HepG2 (cell line): ENCODE results near the gene PRR30. TPM values are rescaled to one million over a fixed set of nuclear protein-coding genes. Genes with fewer than 3 reads are reported as not detected.

Experiments
- ATF5 ChIP-seq: sonication (generic); formaldehyde crosslinking; IDR thresholded peaks from 2 replicates; pipeline ENCODE4 v1.4.0; 2020; ENCODE audit warnings: mild to moderate bottlenecking, low read depth, missing genetic modification reagents
- FOXO1 ChIP-seq: sonication (generic); formaldehyde crosslinking; IDR thresholded peaks from 2 replicates; pipeline ENCODE4 v1.4.0; 2020; ENCODE audit warnings: missing genetic modification reagents
- HNF4A ChIP-seq: sonication (generic); formaldehyde crosslinking; IDR thresholded peaks from 2 replicates; pipeline ENCODE4 v1.4.0; 2020; ENCODE audit warnings: missing genetic modification reagents
- HNRNPUL1 ChIP-seq: fragments of 200-400 bp; formaldehyde crosslinking; IDR thresholded peaks from 2 replicates; pipeline ENCODE4 v1.6.1; 2017; ENCODE audit warnings: low read depth, mild to moderate bottlenecking, low read length, moderate library complexity
- HOXA3 ChIP-seq: sonication (generic); formaldehyde crosslinking; IDR thresholded peaks from 2 replicates; pipeline ENCODE4 v1.5.0; 2020; ENCODE audit warnings: missing genetic modification reagents
- HOXA9 ChIP-seq: sonication (generic); formaldehyde crosslinking; IDR thresholded peaks from 2 replicates; pipeline ENCODE4 v1.8.1; 2022; ENCODE audit warnings: missing genetic modification reagents, mild to moderate bottlenecking, moderate library complexity, borderline replicate concordance
- KAT2B ChIP-seq: fragments of 150-350 bp; IDR thresholded peaks from 2 replicates; pipeline ENCODE4 v1.6.1; 2014; ENCODE audit warnings: low read depth, low read length, borderline replicate concordance
- MEIS2 ChIP-seq: sonication (generic); formaldehyde crosslinking; IDR thresholded peaks from 2 replicates; pipeline ENCODE4 v1.9.0; 2021; ENCODE audit warnings: mild to moderate bottlenecking, missing genetic modification reagents
- PAWR ChIP-seq: sonication (generic); formaldehyde crosslinking; IDR thresholded peaks from 2 replicates; pipeline ENCODE4 v1.4.0; 2020; ENCODE audit warnings: missing genetic modification reagents, mild to moderate bottlenecking, borderline replicate concordance
- PHB2 ChIP-seq: fragments of 450-650 bp; IDR thresholded peaks from 2 replicates; pipeline ENCODE4 v1.6.1; 2018; ENCODE audit not compliant: partially characterized antibody
- PHF5A ChIP-seq: IDR thresholded peaks from one replicate; pipeline ENCODE4 v1.6.1; 2018; ENCODE audit warnings: low read depth, missing genetic modification reagents; ENCODE audit not compliant: unreplicated experiment
- RERE ChIP-seq: IDR thresholded peaks from 2 replicates; pipeline ENCODE4 v1.6.1; 2016; ENCODE audit warnings: low read depth, missing genetic modification reagents, missing compliant biosample characterization
- SALL1 ChIP-seq: sonication (generic); formaldehyde crosslinking; IDR thresholded peaks from 2 replicates; pipeline ENCODE4 v1.8.0; 2022; ENCODE audit warnings: mild to moderate bottlenecking, missing genetic modification reagents
- SOX13 ChIP-seq, 3 experiments: fragments of 450-650 bp in 1 of 3; sonication (generic) in 1 of 3; formaldehyde crosslinking in 1 of 3; IDR thresholded peaks in 2 of 3; conservative IDR thresholded peaks in 1 of 3; 2 replicates each; pipeline versions ENCODE4 v1.5.0 to v1.6.1; 2016 to 2020; ENCODE audit warnings: antibody characterized with exemption in 1 of 3, mild to moderate bottlenecking in 1 of 3, missing compliant biosample characterization in 1 of 3, missing genetic modification reagents in 1 of 3, moderate library complexity in 1 of 3
- ZFYVE20 ChIP-seq: sonication (generic); formaldehyde crosslinking; IDR thresholded peaks from 2 replicates; pipeline ENCODE4 v1.8.0; 2023; ENCODE audit warnings: low read depth, mild to moderate bottlenecking, moderate library complexity, missing genetic modification reagents, borderline replicate concordance
- ZMYM4 ChIP-seq: sonication (generic); formaldehyde crosslinking; IDR thresholded peaks from 2 replicates; pipeline ENCODE4 v1.8.1; 2023; ENCODE audit warnings: mild to moderate bottlenecking, missing genetic modification reagents
- ZNF24 ChIP-seq: fragments of 450-650 bp; IDR thresholded peaks from 2 replicates; pipeline ENCODE4 v1.6.1; 2017; ENCODE audit warnings: antibody characterized with exemption, mild to moderate bottlenecking
- ZNF441 ChIP-seq: sonication (generic); formaldehyde crosslinking; IDR thresholded peaks from 2 replicates; pipeline ENCODE4 v1.7.0; 2021; ENCODE audit warnings: missing genetic modification reagents, borderline replicate concordance
- ZNF572 ChIP-seq: sonication (generic); formaldehyde crosslinking; IDR thresholded peaks from 2 replicates; pipeline ENCODE4 v1.5.1; 2020; ENCODE audit warnings: mild to moderate bottlenecking, missing genetic modification reagents
- polyA plus RNA-seq, 8 experiments: library from polyadenylated mRNA; depleted of rRNA in 3 of 8; stranded (reverse) in 7 of 8; unstranded in 1 of 8; fragments of >200 nt; fragmentation: Illumina TruSeq in 4 of 8; extraction: Trizol in 4 of 8; gene quantifications; 2 replicates each; pipeline versions ENCODE4 v1.2.1 to v1.2.3, GENCODE V29; 2011 to 2016; ENCODE audit warnings: low read depth in 4 of 8, missing spikeins in 1 of 8, mixed read lengths in 1 of 8; ENCODE audit not compliant: insufficient read depth in 1 of 8
- total RNA-seq, 5 experiments: library from RNA; depleted of rRNA; stranded (reverse); fragments of >200 nt; fragmentation: Illumina TruSeq; extraction: Trizol; gene quantifications; 2 replicates each; pipeline ENCODE4 v1.2.3, GENCODE V29; 2016; ENCODE audit warnings: low read depth in 1 of 5
- TF ChIP-seq, protein P1 (sequence below): sonication (generic); formaldehyde crosslinking; IDR thresholded peaks from 2 replicates; pipeline ENCODE4 v1.5.1; 2020; ENCODE audit warnings: missing genetic modification reagents, mild to moderate bottlenecking, borderline replicate concordance

The PRR30 gene
- total and polyA plus RNA-seq, 2 of the 13 experiments (the other 11 are each of a cell fraction or from before 2014, with no cell fraction given) = not detected

- TF ChIP-seq PHF5A (CRISPR knock-in tag) (peak; percentile 73), FOXO1 (CRISPR knock-in tag) (peak; percentile 56; the same call in 1 of the 2 replicates), ZNF572 (peak; percentile 99), HOXA3 (peak; percentile 68; the same call in 1 of the 2 replicates), MEIS2 (CRISPR knock-in tag) (no peak; the same call in 1 of the 2 replicates), SOX13 (IDR thresholded peaks at IDR 0.05) (0 out of 2 replicates have a peak, but pooled peaks have one; percentile 20), SOX13 (CRISPR knock-in tag; conservative IDR thresholded peaks at IDR 0.05 in 1 of 2, IDR thresholded peaks at IDR 0.05 in 1 of 2) (peak in 1 of 2 experiments; percentile 53; a peak in 2 of 4 replicates), PHB2 (no peak), HNRNPUL1 (peak; percentile 98), HOXA9 (CRISPR knock-in tag) (no peak), HNF4A (CRISPR knock-in tag) (peak; percentile 87), ZMYM4 (CRISPR knock-in tag) (peak; percentile 63; the same call in 1 of the 2 replicates), PAWR (CRISPR knock-in tag) (0 out of 2 replicates have a peak, but pooled peaks have one; percentile 88), ZFYVE20 (no peak), KAT2B (no peak), ATF5 (CRISPR knock-in tag) (peak; percentile 20; the same call in 1 of the 2 replicates), RERE (peak; percentile 47; the same call in 1 of the 2 replicates), ZNF441 (CRISPR knock-in tag) (peak; percentile 88; the same call in 1 of the 2 replicates), ZNF24 (no peak), SALL1 (CRISPR knock-in tag) (peak; percentile 93)
- TF ChIP-seq, protein P1, sequence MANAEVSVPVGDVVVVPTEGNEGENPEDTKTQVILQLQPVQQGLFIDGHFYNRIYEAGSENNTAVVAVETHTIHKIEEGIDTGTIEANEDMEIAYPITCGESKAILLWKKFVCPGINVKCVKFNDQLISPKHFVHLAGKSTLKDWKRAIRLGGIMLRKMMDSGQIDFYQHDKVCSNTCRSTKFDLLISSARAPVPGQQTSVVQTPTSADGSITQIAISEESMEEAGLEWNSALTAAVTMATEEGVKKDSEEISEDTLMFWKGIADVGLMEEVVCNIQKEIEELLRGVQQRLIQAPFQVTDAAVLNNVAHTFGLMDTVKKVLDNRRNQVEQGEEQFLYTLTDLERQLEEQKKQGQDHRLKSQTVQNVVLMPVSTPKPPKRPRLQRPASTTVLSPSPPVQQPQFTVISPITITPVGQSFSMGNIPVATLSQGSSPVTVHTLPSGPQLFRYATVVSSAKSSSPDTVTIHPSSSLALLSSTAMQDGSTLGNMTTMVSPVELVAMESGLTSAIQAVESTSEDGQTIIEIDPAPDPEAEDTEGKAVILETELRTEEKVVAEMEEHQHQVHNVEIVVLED = no peak
These were observed 45.5 kb downstream of the PRR30 start (continued) for GRCh38 chr2:27093430-27094352.
